ENCODE data around the gene PROB1.

Gene PROB1

GRCh38 chr5:139385061-139386049 lies 9.5 kb downstream of the PROB1 start:
- Histone ChIP-seq H3K4me1 (ENCODE audit: control insufficient read depth, insufficient read depth, low read length) (peaks cover 7% of the 10 kb centered on the region), H3K27me3 (ENCODE audit: control insufficient read depth, insufficient read depth, low read length, poor library complexity, severe bottlenecking) (no peaks in the 10 kb centered on the region), H3K36me3 (ENCODE audit: control insufficient read depth, insufficient read depth, low read length) (no peaks in the 10 kb centered on the region), H3K9me3 (ENCODE audit: control insufficient read depth, low read length) (no peaks in the 10 kb centered on the region), H3K27ac (ENCODE audit: insufficient read depth, low read depth, low read length, poor library complexity, severe bottlenecking) (no peak overlapping the region), H3K4me3 (ENCODE audit: insufficient read depth, low read depth, low read length) (no peak overlapping the region)
- WGBS, 2 experiments, result 92 to 93% methylated on average over 8 of the region's 8 CpGs

DNA sequence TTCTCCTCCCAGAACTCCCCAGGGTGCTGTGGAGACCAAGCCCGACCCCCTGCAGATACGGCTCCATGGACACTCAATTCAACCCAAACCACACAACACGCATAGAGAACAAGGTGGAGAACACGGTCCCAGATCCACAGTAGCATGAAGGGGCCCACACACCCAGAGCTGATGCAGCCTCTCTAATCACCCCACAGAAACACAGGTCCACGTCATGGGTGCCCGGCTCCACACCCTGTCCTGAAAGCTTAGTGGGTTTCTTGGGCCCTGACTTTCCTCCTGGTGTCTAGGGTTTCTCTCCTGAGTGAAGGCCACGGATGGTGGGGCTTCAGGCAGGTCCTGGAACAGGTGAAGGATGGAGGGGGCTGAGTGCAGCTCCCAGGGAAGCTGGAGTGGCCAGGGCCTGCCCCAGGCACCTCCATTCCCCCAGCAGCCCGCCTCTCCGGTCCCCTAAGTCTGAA lies 10.3 kb downstream of the PROB1 start:
- 93 to 95% methylated on average over 9 of the region's 9 CpGs for WGBS, 2 experiments
- Histone ChIP-seq H3K9me3 (ENCODE audit: control insufficient read depth, low read length) (no peaks in the 10 kb centered on the region), H3K36me3 (ENCODE audit: control insufficient read depth, insufficient read depth, low read length) (no peaks in the 10 kb centered on the region), H3K27me3 (ENCODE audit: control insufficient read depth, insufficient read depth, low read length, poor library complexity, severe bottlenecking) (no peaks in the 10 kb centered on the region), H3K27ac (ENCODE audit: insufficient read depth, low read depth, low read length, poor library complexity, severe bottlenecking) (no peak overlapping the region), H3K4me1 (ENCODE audit: control insufficient read depth, insufficient read depth, low read length) (peaks cover 7% of the 10 kb centered on the region), H3K4me3 (ENCODE audit: insufficient read depth, low read depth, low read length) (no peak overlapping the region)

- WGBS, 2 experiments, result 78 to 83% methylated on average over 7 of the region's 7 CpGs
- no peaks in the 10 kb centered on the region for H3K9me3 ChIP-seq (ENCODE audit: control insufficient read depth, low read length)
- H3K27ac ChIP-seq (ENCODE audit: insufficient read depth, low read depth, low read length, poor library complexity, severe bottlenecking), result no peak overlapping the region
- H3K36me3 ChIP-seq (ENCODE audit: control insufficient read depth, insufficient read depth, low read length), result no peaks in the 10 kb centered on the region
- no peaks in the 10 kb centered on the region for H3K27me3 ChIP-seq (ENCODE audit: control insufficient read depth, insufficient read depth, low read length, poor library complexity, severe bottlenecking)
- H3K4me1 ChIP-seq (ENCODE audit: control insufficient read depth, insufficient read depth, low read length), result peaks cover 7% of the 10 kb centered on the region
- H3K4me3 ChIP-seq (ENCODE audit: insufficient read depth, low read depth, low read length), result no peak overlapping the region
These were observed 10.8 kb downstream of the PROB1 start for GRCh38 chr5:139383993-139384590.

GRCh38 chr5:139383275-139383992 lies 11.5 kb downstream of the PROB1 start, which contains the start of gene SLC23A1:
TSS of gene SLC23A1 (minus strand) at chr5:139383297. CDS start at chr5:139383253, 44 bp downstream.
- H3K36me3 ChIP-seq (ENCODE audit: control insufficient read depth, insufficient read depth, low read length), result no peaks in the 10 kb centered on the region
- no peak within 1 kb of the TSS for H3K4me3 ChIP-seq (ENCODE audit: insufficient read depth, low read depth, low read length)
- 92% methylated on average over 10 of the region's 10 CpGs for WGBS, 2 experiments
- H3K27ac ChIP-seq (ENCODE audit: insufficient read depth, low read depth, low read length, poor library complexity, severe bottlenecking), result no peak within 1 kb of the TSS
- peaks cover 7% of the 10 kb centered on the region for H3K4me1 ChIP-seq (ENCODE audit: control insufficient read depth, insufficient read depth, low read length)
- no peaks in the 10 kb centered on the region for H3K27me3 ChIP-seq (ENCODE audit: control insufficient read depth, insufficient read depth, low read length, poor library complexity, severe bottlenecking)
- no peaks in the 10 kb centered on the region for H3K9me3 ChIP-seq (ENCODE audit: control insufficient read depth, low read length)

DNA sequence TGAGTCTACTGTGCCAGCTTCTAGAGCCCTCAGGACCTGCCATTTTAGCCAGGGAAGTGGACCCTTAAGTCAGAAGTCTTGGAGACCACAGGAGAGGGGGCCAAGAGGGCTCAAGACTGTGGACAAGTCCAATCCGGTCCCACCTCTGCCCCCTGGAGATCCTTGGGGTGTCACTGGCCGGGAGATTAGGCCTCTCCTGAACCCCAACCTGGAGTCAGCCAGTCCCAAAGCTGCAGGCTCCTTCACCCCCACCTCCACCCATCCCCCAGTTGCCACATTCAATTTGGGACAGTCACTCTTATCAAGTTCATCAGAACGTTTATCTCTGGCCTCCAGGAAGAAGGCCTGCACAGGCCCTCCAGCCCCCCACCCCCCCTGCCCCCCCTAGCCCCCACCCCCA lies 12.1 kb downstream of the PROB1 start:
- H3K4me1 ChIP-seq (ENCODE audit: control insufficient read depth, insufficient read depth, low read length), result peaks cover under 1% of the 10 kb centered on the region
- H3K27ac ChIP-seq (ENCODE audit: insufficient read depth, low read depth, low read length, poor library complexity, severe bottlenecking), result no peak overlapping the region
- no peaks in the 10 kb centered on the region for H3K36me3 ChIP-seq (ENCODE audit: control insufficient read depth, insufficient read depth, low read length)
- no peaks in the 10 kb centered on the region for H3K27me3 ChIP-seq (ENCODE audit: control insufficient read depth, insufficient read depth, low read length, poor library complexity, severe bottlenecking)
- no peaks in the 10 kb centered on the region for H3K9me3 ChIP-seq (ENCODE audit: control insufficient read depth, low read length)
- H3K4me3 ChIP-seq (ENCODE audit: insufficient read depth, low read depth, low read length), result no peak overlapping the region
- 82 to 93% methylated on average over 2 of the region's 3 CpGs for WGBS, 2 experiments

DNA sequence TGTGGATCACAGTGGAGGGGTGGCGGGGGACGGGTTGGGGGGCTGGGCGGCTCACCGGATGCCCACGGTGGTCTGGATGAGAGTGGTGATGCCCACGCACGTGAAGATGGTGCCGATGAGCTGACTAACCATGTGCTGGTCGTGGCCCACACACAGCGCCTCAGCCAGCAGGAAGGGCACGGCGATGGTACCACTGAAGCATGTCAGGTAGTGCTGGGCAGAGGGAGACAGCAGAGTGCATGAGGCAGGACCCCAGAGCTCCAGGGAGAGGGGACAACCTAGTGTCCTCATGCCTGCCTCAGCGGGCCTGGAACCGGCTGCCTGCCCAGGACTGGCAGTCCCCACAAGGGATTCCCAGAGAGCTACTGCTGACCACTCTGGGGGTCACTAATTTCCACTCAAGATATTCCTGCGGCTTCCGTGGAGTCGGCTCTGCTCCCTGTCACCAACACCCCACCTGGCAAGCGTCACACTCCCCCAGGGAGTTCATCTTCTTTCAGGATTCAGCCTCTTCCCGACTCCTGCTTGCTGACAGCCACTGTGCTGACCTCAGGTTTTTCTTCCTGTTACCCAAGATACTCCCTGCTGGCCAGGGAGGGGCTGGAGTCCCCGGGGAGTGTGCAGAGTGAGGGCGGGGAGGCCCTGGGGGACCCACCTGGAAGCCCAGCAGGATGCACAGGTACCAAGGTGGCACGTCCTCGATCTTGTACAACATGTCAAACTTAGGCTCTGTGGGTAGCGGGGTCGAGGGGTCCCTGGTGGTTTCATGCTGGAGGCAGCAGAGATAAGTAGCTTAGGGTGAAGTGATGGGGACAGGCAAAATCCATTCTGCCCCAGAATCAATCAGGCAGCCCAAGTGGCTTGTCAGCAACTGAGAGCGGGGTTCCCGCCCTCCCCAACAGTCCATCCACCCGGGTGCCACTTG lies 12.8 kb downstream of the PROB1 start:
- no peaks in the 10 kb centered on the region for H3K36me3 ChIP-seq (ENCODE audit: control insufficient read depth, insufficient read depth, low read length)
- no peaks in the 10 kb centered on the region for H3K27me3 ChIP-seq (ENCODE audit: control insufficient read depth, insufficient read depth, low read length, poor library complexity, severe bottlenecking)
- H3K27ac ChIP-seq (ENCODE audit: insufficient read depth, low read depth, low read length, poor library complexity, severe bottlenecking), result no peak overlapping the region
- no peak overlapping the region for H3K4me3 ChIP-seq (ENCODE audit: insufficient read depth, low read depth, low read length)
- H3K4me1 ChIP-seq (ENCODE audit: control insufficient read depth, insufficient read depth, low read length), result no peaks in the 10 kb centered on the region
- no peaks in the 10 kb centered on the region for H3K9me3 ChIP-seq (ENCODE audit: control insufficient read depth, low read length)
- WGBS, 2 experiments, result 93 to 94% methylated on average over 28 of the region's 28 CpGs

GRCh38 chr5:139379626-139380449 lies 15.1 kb downstream of the PROB1 start:
- WGBS, 2 experiments, result 94% methylated on average over 15 of the region's 15 CpGs
- Histone ChIP-seq H3K27ac (ENCODE audit: insufficient read depth, low read depth, low read length, poor library complexity, severe bottlenecking) (no peak overlapping the region), H3K4me3 (ENCODE audit: insufficient read depth, low read depth, low read length) (no peak overlapping the region), H3K9me3 (ENCODE audit: control insufficient read depth, low read length) (no peaks in the 10 kb centered on the region), H3K27me3 (ENCODE audit: control insufficient read depth, insufficient read depth, low read length, poor library complexity, severe bottlenecking) (no peaks in the 10 kb centered on the region), H3K4me1 (ENCODE audit: control insufficient read depth, insufficient read depth, low read length) (no peaks in the 10 kb centered on the region), H3K36me3 (ENCODE audit: control insufficient read depth, insufficient read depth, low read length) (no peaks in the 10 kb centered on the region)

DNA sequence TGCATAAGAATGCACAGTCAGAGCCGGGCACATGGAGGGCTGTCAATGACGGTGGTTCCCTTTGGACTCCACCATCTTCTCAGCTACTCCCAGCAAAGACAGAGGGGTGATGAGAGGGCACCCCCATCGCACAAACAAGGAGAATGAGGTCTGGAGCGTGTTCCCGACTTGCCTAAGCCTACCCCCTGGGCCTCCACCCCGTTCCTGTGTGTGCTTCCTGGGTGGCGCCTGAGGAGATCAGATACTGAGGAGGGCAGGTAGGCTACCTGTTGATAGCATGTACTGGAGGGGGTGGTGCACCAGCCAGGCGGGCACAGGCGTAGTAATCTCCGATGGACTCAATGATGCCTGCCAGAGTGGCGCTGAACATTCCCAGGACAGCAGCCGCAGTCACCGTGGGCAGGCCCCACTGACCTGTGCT lies 16.0 kb downstream of the PROB1 start:
- Histone ChIP-seq H3K4me3 (ENCODE audit: insufficient read depth, low read depth, low read length) (no peak overlapping the region), H3K4me1 (ENCODE audit: control insufficient read depth, insufficient read depth, low read length) (no peaks in the 10 kb centered on the region), H3K27me3 (ENCODE audit: control insufficient read depth, insufficient read depth, low read length, poor library complexity, severe bottlenecking) (no peaks in the 10 kb centered on the region), H3K9me3 (ENCODE audit: control insufficient read depth, low read length) (no peaks in the 10 kb centered on the region), H3K27ac (ENCODE audit: insufficient read depth, low read depth, low read length, poor library complexity, severe bottlenecking) (no peak overlapping the region), H3K36me3 (ENCODE audit: control insufficient read depth, insufficient read depth, low read length) (no peaks in the 10 kb centered on the region)
- 96% methylated on average over 13 of the region's 13 CpGs for WGBS, 2 experiments

Measured in ectodermal cell (in vitro differentiated cells).